Ramos (cell line): ENCODE measurements around the gene CCDC179.

Source experiments
- in situ Hi-C: fragments of 300-500 bp; cut with MboI; formaldehyde crosslinking; loops from one replicate; pipeline ENCODE4 v1.14.3; 2022; ENCODE audit warnings: low sequenced_read_pairs; ENCODE audit not compliant: unreplicated experiment

The CCDC179 gene

GRCh38 chr11:22808571-22809197 is 51.6 kb downstream of the CCDC179 start:
- in situ Hi-C loops = no loop called here

DNA sequence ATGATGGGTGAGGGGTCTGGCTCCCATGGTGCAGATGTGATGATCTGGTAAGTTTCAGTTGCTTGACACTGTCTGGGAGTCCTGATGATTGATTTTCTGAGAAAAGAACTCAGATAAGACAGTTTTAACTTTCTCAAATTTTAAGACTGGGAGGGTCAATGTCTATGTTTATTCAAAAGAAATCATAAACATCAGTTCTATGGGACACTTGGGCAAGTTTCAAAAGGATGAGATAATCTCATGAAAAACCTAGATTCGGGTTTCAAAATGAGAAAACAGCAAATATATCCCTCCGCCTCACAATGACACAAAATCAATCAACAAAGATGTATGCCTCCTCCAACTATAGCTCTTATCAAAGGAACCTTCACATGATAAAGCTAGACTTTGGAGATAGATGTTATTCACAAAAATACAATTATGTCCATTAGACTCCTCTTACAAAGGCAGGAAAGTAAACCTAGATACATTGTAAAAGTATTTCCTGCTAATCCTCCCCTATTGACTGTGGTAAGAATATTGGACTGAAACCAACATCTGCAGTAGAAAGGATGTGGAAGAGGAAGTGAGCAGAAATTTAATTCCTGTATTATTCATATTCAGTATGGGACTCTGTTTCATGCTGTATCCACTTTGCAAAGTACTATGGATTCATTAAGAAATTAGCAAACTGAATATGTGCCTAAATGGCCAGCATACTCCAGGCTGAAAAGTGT is 52.3 kb downstream of the CCDC179 start:
- in situ Hi-C loops = no loop called here

DNA sequence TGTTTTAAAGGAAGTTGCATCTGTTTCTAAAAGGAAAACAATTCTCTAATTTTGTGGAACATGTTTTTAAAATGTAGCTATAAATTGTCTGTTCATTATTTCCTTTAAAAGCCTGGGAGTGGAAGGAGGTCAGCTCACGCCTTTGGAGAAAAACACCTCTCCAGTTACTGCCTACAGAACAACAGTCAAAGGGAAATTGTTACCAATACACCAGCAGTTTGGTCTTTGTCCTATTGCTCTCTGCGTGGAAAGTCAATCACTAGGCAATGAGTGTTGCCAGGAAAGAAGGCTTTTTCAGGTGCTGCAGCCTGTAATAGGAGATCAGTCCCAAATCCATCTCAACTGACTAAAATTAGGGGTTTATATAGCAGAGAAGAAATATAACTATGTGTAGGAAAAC is 52.9 kb downstream of the CCDC179 start:
- in situ Hi-C loops = no loop called here

DNA sequence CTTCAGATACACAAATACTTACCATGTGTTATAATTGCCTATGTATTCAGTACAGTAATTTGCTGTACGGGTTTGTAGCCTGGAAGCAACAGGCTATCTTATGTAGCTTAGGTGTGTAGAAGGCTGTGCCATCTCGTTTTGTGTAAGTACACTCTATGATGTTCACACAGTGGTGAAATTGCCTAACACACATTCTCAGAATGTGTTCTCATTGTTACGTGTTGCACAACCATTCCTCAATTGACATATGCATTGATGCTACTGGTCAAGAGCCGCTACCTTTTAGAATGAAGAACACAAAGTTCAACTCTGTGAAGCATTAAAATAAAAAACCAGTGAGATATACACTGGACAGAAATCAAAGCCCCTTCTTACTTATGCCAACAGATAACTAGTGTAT is 57.4 kb downstream of the CCDC179 start:
- in situ Hi-C loops = no loop called here

DNA sequence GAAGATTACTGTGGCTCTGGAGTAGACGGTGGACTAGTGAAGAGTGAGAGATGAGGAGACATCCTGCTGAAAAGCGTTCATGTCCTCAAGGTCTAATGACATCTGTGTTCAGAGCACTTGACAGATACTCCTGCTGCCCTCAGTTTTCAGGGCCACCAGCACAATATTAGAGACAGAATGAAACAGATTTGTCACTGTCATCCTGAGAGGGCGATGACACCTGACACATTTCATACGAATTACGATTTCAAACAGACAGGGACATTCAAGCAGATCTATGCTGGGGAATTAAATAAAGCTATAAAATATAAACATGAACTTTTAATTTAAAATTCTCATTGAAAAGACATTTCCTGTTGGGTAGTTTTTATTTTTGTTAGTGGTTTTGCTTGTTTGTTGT is 59.8 kb downstream of the CCDC179 start:
- in situ Hi-C loops = no loop called here

DNA sequence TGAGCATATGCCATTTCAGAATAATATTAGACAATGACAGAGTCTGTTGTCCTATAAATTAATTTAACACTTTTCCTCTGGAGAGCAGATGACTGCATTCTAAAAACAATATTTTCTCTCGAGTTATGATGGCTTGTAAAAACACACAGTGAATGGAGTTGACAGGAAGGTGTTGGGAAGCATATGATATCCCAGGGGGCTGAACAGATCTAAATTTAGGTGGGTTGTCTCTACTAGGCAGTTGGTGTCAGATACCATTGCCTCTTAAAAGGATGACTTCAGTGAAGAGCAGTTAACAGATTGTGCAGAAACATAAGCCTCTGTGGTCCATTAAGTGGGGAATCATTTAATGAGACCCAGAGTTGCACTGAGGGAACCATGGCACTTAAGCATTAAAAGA is 61.4 kb downstream of the CCDC179 start:
- in situ Hi-C loops = loop anchor here (25.0 kb wide), 1 partner anchor 462 kb away; the partner anchor contains the start of gene SLC17A6

- in situ Hi-C loops = loop anchor here (25.0 kb wide), 1 partner anchor 460 kb away; the partner anchor contains the start of gene SLC17A6
Observed at GRCh38 chr11:22797047-22797446, 63.2 kb downstream of the CCDC179 start.
